Muscle layer of duodenum (tissue), 2 donors: ENCODE data around the gene TMEM89.

Experiments
- H3K27ac ChIP-seq: one replicate; pipeline ENCODE4 v1.7.0; 2013; ENCODE audit warnings: mild to moderate bottlenecking, low read length
- H3K27me3 ChIP-seq: one replicate; pipeline ENCODE4 v1.7.0; 2013; ENCODE audit warnings: low read depth, mild to moderate bottlenecking, control low read depth, low read length
- H3K36me3 ChIP-seq, 2 donors: one replicate each; pipeline ENCODE4 v1.7.0; 2013; ENCODE audit warnings: low read length in 2 of 2, control low read depth in 1 of 2, mild to moderate bottlenecking in 1 of 2; ENCODE audit not compliant: insufficient read depth in 2 of 2, control insufficient read depth in 1 of 2
- H3K4me1 ChIP-seq, 2 donors: one replicate each; pipeline ENCODE4 v1.7.0; 2013; ENCODE audit warnings: low read length in 2 of 2, mild to moderate bottlenecking in 2 of 2, control low read depth in 1 of 2, moderate library complexity in 1 of 2; ENCODE audit not compliant: insufficient read depth in 2 of 2, control insufficient read depth in 1 of 2
- H3K4me3 ChIP-seq, 2 donors: one replicate each; pipeline ENCODE4 v1.7.0; 2013; ENCODE audit warnings: low read length in 2 of 2, low read depth in 1 of 2, mild to moderate bottlenecking in 1 of 2
- H3K9me3 ChIP-seq, 2 donors: one replicate each; pipeline ENCODE4 v1.7.0; 2013; ENCODE audit warnings: low read length in 2 of 2, control low read depth in 1 of 2, mild to moderate bottlenecking in 1 of 2; ENCODE audit not compliant: control insufficient read depth in 1 of 2
- donor health status: healthy.

Gene TMEM89

DNA sequence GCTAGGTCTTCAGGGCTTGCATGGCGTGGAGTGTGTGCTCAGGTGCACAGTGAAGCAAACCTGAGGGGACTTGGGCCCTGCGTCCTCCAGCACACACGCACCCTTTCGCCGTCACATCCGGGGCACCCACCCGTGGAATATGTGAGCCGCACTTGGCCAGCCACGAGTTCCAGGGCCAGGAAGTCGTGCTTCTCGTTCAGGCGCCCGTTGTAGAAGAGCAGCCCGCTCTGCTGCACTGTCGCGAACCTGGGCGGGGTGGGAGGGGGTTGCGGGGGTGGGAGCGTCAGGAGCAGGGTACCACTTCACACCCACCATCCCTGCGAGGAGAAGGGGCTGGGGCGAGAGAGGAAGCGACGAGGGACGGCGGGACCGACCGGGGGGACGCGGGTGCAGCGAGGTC is 34.0 kb upstream of the TMEM89 start:
- peaks cover 0 to 12% of the 10 kb centered on the region in 2 donors for H3K4me1 ChIP-seq
- H3K36me3 ChIP-seq, result no peaks in the 10 kb centered on the region
- peaks cover 3% of the 10 kb centered on the region for H3K27me3 ChIP-seq
- H3K4me3 ChIP-seq, result peak overlapping the region in 1 of 2 donors; percentile 64
- H3K9me3 ChIP-seq, result no peaks in the 10 kb centered on the region
- H3K27ac ChIP-seq, result no peak overlapping the region

DNA sequence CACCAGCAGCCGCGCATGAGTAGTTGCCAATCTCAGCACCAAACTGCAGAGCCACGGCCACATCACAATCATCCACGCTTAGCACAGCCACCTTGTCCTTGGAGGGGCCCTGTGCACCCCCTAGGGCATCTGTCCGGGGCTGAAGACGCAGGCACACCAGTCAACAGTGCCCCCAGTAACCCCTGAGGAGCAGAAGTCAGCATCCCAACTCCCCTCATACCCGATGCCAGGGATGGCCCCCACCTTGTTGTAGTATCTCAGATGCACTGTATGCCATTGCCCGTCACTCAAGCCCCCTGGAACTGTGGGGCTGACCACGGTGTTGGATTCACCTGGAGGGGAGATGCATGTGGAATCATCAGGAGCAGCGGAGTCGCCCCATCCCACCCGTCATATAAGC is 33.5 kb upstream of the TMEM89 start:
- Histone ChIP-seq H3K4me3 (peak overlapping the region in 1 of 2 donors; percentile 64), H3K4me1 (peaks cover 0 to 12% of the 10 kb centered on the region in 2 donors), H3K36me3 (no peaks in the 10 kb centered on the region), H3K9me3 (no peaks in the 10 kb centered on the region), H3K27ac (no peak overlapping the region), H3K27me3 (peaks cover 3% of the 10 kb centered on the region)

DNA sequence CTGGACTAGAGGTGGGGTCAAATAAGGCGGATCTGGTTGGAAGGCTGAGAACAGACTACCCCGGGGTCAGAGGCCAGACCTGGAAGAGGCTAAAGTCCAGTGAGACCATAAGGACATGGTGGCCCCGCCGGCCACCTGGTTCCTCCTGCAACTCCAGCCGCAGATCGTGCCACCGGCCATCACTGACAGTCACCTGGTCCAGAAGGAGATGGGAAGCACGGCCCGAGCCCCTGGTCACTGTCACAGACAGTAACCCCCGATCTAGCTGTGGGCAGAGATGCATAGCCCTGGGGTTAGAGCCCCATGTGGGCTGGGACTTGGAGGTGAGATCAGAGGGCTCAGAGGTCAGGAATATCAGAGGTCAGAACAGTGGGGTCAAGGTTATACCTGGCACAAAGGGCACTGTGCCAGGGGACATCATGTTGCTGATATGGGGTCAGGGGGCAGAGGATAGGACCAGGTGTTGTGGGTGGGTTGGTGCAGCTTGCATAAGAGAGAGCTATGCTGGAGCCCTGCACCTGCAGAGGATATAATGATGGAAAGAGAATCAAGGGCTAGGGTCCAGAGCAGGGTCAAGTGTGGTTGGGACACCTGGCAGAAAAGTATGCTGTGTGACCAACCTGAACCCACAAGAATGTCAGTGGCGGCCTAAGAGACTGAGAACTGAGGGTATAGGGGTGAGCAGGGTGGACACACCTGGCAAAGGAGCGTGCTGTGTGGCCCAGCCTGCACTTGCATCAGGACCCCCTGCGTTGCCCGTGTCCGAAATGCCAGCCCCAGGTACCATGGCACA is 31.6 kb upstream of the TMEM89 start:
- Histone ChIP-seq H3K27ac (no peak overlapping the region), H3K9me3 (no peaks in the 10 kb centered on the region), H3K4me1 (peaks cover 0 to 12% of the 10 kb centered on the region in 2 donors), H3K4me3 (no peak overlapping the region), H3K36me3 (no peaks in the 10 kb centered on the region), H3K27me3 (peaks cover 3% of the 10 kb centered on the region)

DNA sequence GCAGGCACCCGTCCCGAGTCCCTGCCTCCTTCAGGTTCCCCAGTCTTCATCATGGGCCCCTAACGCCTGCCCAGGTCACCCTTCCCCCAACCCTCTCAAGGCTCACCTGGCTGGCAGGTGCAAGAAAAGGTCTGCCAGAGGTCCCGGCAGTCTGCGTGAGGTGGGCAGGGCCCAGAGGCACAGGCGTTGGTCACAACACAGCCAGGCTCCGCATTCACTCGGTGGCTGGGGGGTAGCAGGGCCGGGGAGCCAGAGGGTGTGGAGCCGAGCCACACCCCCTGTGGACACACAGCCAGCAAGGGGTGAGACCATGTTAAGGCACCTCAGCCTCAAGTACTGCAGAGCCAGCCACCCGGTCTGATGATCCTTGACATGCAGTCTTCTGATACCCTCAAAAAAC is 30.2 kb upstream of the TMEM89 start:
- H3K4me1 ChIP-seq, result peaks cover 0 to 7% of the 10 kb centered on the region in 2 donors
- peaks cover 3% of the 10 kb centered on the region for H3K27me3 ChIP-seq
- H3K9me3 ChIP-seq, result no peaks in the 10 kb centered on the region
- H3K4me3 ChIP-seq, result no peak overlapping the region
- H3K36me3 ChIP-seq, result no peaks in the 10 kb centered on the region
- H3K27ac ChIP-seq, result no peak overlapping the region

DNA sequence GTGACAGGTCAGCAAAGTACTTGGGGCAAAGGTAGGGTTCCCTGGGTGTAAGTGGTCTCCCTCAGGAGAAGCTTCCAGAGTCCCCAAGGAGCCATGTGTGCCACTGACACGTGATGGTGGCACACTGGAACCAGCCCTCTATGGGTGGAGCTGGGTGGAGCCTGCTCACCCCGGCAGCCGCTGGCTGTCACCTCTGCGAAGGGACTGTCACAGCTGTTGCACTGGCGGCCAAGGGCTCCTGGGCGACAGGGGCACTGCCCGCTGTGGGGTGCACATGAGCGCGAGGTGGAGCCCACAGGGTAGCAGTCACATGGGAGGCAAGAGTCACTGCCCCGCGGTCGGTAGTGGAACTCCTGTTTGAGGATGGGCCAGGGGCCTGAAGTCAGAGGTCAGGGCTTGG is 29.2 kb upstream of the TMEM89 start:
- Histone ChIP-seq H3K27ac (no peak overlapping the region), H3K4me1 (no peaks in the 10 kb centered on the region), H3K27me3 (peaks cover 3% of the 10 kb centered on the region), H3K4me3 (no peak overlapping the region), H3K9me3 (no peaks in the 10 kb centered on the region), H3K36me3 (no peaks in the 10 kb centered on the region)

DNA sequence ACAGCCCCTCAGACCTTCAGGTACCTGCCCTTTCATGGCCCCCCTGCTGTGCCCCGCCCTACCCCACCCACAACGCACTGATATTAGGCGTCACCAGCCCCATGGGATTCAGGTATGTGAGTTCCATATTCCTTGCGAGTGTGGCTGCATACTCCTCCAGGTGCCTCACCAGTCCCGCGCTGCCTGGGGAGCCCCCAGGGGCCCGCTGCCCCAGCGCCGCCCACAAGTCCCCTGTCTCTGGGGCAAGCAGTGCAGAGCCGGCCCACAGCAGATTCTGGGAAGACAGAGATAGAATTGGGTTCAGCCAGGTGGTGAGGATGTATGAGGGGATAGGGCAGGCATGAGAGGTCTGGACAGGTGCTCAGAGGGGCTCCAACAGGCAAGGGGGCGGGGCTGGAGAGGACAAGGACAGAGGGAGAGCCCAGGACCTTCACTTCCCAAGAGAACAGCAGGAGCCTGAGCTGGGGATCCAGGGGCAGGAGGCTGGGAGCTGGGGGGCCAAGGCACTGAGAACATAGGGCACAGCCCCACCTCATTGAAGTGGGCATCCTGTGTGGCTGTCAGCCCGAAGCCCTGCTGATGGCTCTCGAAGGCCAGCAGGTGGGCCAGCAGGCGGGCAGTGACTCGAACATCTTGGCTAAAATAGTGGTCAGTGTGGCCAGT is 26.8 kb upstream of the TMEM89 start:
- Histone ChIP-seq H3K27me3 (no peaks in the 10 kb centered on the region), H3K9me3 (no peaks in the 10 kb centered on the region), H3K4me1 (no peaks in the 10 kb centered on the region), H3K27ac (no peak overlapping the region), H3K4me3 (no peak overlapping the region), H3K36me3 (no peaks in the 10 kb centered on the region)

DNA sequence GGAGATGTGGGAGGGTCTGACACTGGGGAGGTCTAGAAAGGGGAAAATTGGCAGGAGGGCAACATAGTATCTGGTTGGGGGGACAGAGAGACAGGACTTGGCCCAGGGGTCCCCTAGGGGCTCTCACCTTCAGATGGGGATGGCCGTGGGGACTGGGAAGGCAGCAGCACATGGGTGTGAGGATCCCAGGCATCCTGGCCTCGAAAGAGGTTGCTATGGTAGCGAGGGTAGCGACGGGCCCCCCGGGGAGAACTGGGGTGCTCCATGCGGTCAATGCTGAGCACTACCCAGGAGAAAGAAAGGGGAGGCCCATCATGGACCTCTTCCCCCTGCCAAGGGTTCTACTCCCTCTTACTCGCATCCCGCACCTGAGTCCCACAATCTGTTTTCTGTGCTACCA is 26.1 kb upstream of the TMEM89 start:
- Histone ChIP-seq H3K9me3 (no peaks in the 10 kb centered on the region), H3K4me1 (no peaks in the 10 kb centered on the region), H3K27ac (no peak overlapping the region), H3K36me3 (no peaks in the 10 kb centered on the region), H3K4me3 (no peak overlapping the region), H3K27me3 (no peaks in the 10 kb centered on the region)

DNA sequence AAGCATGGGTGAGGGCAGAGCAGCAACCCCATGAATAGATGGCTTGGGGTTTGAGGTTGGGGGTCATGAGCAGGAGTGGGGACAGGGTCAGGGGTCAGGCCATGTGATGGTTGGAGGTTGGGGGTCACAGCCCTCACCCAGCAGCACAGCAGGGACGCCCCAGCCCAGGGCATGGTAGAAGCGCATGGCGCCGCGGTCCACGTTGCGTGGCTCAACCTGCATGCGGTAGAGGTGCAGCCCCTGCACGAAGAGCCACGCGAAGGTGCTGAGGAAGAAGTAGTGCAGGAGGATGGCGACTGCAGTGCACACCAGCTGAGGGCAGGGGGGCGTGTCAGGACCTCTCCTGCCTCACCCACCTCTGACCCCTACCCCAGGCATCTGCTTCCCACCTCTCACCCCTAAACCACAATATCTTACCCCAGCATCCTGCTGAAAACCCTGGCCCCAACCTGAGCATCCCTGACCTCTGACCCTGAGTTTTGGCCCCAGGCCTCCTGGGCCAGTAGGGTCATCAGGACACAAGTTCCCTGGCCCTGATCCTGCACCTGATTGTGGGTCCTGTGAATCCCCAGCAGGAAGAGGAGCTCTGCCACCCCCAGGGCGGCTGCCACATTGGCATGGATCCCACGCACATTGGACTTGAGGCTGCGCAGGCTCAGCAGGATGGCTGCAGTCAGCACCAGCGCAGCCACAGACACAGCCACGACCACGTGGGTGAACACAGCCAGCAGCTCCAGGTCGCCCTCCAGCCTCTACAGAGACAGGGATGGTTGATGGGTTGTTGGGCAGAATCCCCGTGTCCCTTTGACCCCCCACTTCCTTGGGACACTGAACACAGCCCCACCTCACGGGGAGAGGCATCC is 23.6 kb upstream of the TMEM89 start:
- no peaks in the 10 kb centered on the region for H3K36me3 ChIP-seq
- no peaks in the 10 kb centered on the region for H3K4me1 ChIP-seq
- H3K9me3 ChIP-seq, result no peaks in the 10 kb centered on the region
- H3K4me3 ChIP-seq, result no peak overlapping the region
- no peak overlapping the region for H3K27ac ChIP-seq
- H3K27me3 ChIP-seq, result no peaks in the 10 kb centered on the region

DNA sequence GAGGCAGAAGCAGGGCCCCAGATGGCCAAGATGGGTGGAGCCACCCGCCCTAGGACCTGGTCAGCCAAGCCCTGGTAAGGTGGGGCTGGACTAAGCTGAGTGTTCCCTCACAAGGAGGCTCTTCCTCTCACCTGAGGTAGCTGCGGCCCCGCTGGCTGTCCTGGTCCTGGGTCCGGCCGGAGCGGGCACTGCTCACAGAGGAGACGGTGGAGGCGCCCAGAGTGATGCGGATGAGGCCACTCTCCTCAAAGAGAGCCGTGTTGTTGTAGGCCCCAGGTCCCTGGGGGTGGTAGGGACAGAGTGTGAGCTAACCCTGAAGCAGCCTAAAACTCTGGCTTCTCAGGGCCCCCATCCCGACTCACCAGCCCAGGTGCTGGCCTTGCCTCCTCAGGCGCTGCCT is 21.0 kb upstream of the TMEM89 start:
- H3K4me3 ChIP-seq, result no peak overlapping the region
- no peaks in the 10 kb centered on the region for H3K4me1 ChIP-seq
- no peaks in the 10 kb centered on the region for H3K9me3 ChIP-seq
- H3K27ac ChIP-seq, result no peak overlapping the region
- H3K27me3 ChIP-seq, result no peaks in the 10 kb centered on the region
- no peaks in the 10 kb centered on the region for H3K36me3 ChIP-seq

DNA sequence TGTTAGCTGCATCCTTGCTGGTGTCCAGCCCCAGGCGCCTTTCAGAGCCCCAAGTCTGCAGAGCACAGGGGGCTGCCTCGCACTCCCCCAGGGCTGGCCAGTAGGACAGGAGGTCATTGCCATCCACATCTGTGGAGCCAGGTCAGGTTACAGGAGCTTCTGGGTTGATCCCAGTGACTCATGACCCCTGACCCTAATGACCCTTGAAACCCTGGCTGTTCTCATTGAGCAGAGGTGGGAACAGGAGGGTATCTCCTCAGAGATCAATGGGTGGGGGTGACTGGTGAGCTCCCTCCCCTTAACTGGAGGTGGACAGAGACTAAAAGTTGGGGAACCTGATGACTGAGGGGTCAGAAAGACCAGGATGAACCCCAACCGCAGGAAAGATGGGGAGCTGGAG is 19.8 kb upstream of the TMEM89 start:
- H3K9me3 ChIP-seq, result no peaks in the 10 kb centered on the region
- H3K4me1 ChIP-seq, result peaks cover 0 to 1% of the 10 kb centered on the region in 2 donors
- no peaks in the 10 kb centered on the region for H3K36me3 ChIP-seq
- no peak overlapping the region for H3K4me3 ChIP-seq
- H3K27ac ChIP-seq, result no peak overlapping the region
- H3K27me3 ChIP-seq, result no peaks in the 10 kb centered on the region

DNA sequence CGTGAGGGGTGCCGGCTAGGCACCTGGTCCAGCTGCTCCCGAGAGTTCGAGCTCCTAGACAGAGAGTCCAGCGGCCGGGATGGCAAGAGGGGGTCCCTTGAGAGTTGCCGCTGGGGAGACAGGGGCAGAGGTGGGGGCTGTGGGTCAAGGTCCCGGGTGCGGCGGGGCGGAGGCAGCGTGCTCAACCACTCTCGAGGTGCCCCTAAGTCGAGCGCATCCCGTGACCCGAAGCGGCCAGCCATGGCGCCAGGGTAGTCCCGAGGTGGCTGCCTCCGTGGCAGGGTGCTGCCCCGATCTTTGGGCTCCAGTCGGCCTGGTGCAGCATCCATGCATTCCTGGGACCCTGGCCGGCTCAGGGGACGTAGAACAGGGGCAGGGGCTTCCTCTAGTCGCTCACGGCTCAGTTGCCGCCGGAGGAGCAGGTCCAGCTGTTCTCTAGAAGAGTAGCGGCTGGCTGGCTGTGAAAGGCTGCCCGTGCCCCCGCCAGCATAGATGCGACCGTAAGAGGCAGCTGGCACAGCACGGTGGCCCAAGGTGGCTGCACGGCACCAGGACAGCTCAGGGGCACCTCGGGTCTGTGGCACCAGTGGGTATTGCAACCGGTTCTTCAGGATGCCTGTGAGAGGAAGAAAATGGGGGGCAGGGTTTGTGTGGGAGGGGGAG is 18.5 kb upstream of the TMEM89 start:
- H3K36me3 ChIP-seq, result no peaks in the 10 kb centered on the region
- no peak overlapping the region for H3K4me3 ChIP-seq
- no peak overlapping the region for H3K27ac ChIP-seq

More for the DNA sequence above, 18.5 kb upstream of the TMEM89 start:
- no peaks in the 10 kb centered on the region for H3K9me3 ChIP-seq
- peaks cover 4 to 8% of the 10 kb centered on the region in 2 donors for H3K4me1 ChIP-seq
- H3K27me3 ChIP-seq, result no peaks in the 10 kb centered on the region
